Dendritic cell treated with granulocyte-macrophage colony-stimulating factor and Interleukin-4, amounts not matched to agents 40 ng/mL and 50 ng/mL, for 4 days (primary cell): ENCODE data around the gene MAP3K7CL.

Experiments used
- H3K27ac Mint-ChIP-seq: one replicate; pipeline ENCODE4 v1.8.0; 2022; ENCODE audit warnings: mild to moderate bottlenecking, mixed read lengths
- H3K27me3 Mint-ChIP-seq: one replicate; pipeline ENCODE4 v1.8.0; 2022; ENCODE audit warnings: mild to moderate bottlenecking, mixed read lengths
- H3K36me3 Mint-ChIP-seq: one replicate; pipeline ENCODE4 v1.8.0; 2022; ENCODE audit warnings: low read depth, mixed read lengths
- H3K4me1 Mint-ChIP-seq: one replicate; pipeline ENCODE4 v1.8.0; 2022; ENCODE audit warnings: low read depth, mixed read lengths
- H3K4me3 Mint-ChIP-seq: one replicate; pipeline ENCODE4 v1.8.0; 2022; ENCODE audit warnings: mild to moderate bottlenecking, moderate library complexity, mixed read lengths
- H3K9me3 Mint-ChIP-seq: one replicate; pipeline ENCODE4 v1.8.0; 2022; ENCODE audit warnings: mixed read lengths
- intact Hi-C: fragments of 100-400 bp; cut with micrococcal nuclease; formaldehyde crosslinking; loops from one replicate; pipeline ENCODE4 v1.15.0; 2022

MAP3K7CL gene

GRCh38 chr21:29221253-29221744 is 90.9 kb downstream of the MAP3K7CL start:
- Mint-ChIP-seq H3K27me3 (no peaks in the 10 kb centered on the region), H3K4me3 (no peak overlapping the region), H3K9me3 (peaks cover 7% of the 10 kb centered on the region), H3K36me3 (no peaks in the 10 kb centered on the region), H3K27ac (no peak overlapping the region), H3K4me1 (peaks cover 44% of the 10 kb centered on the region)
- intact Hi-C loops: no loop called here

- Mint-ChIP-seq H3K4me1 (peaks cover 40% of the 10 kb centered on the region), H3K9me3 (peaks cover 7% of the 10 kb centered on the region), H3K27me3 (no peaks in the 10 kb centered on the region), H3K4me3 (no peak overlapping the region), H3K27ac (no peak overlapping the region), H3K36me3 (no peaks in the 10 kb centered on the region)
- intact Hi-C loops: no loop called here
Measured at GRCh38 chr21:29224006-29224405, 93.6 kb downstream of the MAP3K7CL start.
